A673 (cell line): ENCODE results near the gene HIBCH. TPM values are rescaled to one million over a fixed set of nuclear protein-coding genes. Genes with fewer than 3 reads are reported as not detected.

ENCODE experiments used
- BruUV-seq: library from RNA; stranded (reverse); fragments of 400-500 nt; replicated peaks from 2 replicates; lab custom pipeline; 2021; lab: Mats Ljungman, UMichigan
- CTCF ChIA-PET: fragments of 300-600 bp; sonication (Branson Sonifier 250); formaldehyde crosslinking; loops from one replicate; lab custom pipeline; 2022; ENCODE audit warnings: antibody characterized with exemption; lab: Charles Lee
- POLR2A ChIA-PET: fragments of 300-600 bp; sonication (Branson Sonifier 250); formaldehyde crosslinking; loops from one replicate; lab custom pipeline; 2022; ENCODE audit warnings: antibody characterized with exemption; ENCODE audit not compliant: low non-redundant PET; lab: Charles Lee
- DNase-seq: peaks from one replicate; pipeline ENCODE4 v3.0.0-alpha.2; 2015; ENCODE audit warnings: low spot score
- H3K27ac ChIP-seq: fragments of 200-600 bp; sonication (generic); 2 replicates; pipeline ENCODE4 v1.5.1; 2016; ENCODE audit warnings: mixed run types, low read depth, mild to moderate bottlenecking, mixed read lengths, antibody characterized with exemption, low read length; ENCODE audit not compliant: poor library complexity, severe bottlenecking
- H3K27me3 ChIP-seq: fragments of 200-600 bp; sonication (generic); replicated peaks from 2 replicates; pipeline ENCODE4 v1.6.1; 2017; ENCODE audit warnings: mixed run types, low read depth, mild to moderate bottlenecking, mixed read lengths, antibody characterized with exemption, low read length; ENCODE audit not compliant: insufficient read depth, poor library complexity
- H3K36me3 ChIP-seq: fragments of 200-600 bp; sonication (generic); 2 replicates; pipeline ENCODE4 v1.6.1; 2016; ENCODE audit warnings: mixed run types, mild to moderate bottlenecking, mixed read lengths, antibody characterized with exemption, low read length; ENCODE audit not compliant: insufficient read depth, poor library complexity, severe bottlenecking
- H3K4me1 ChIP-seq: fragments of 200-600 bp; sonication (generic); 2 replicates; pipeline ENCODE4 v1.6.1; 2017; ENCODE audit warnings: mixed run types, mild to moderate bottlenecking, mixed read lengths, antibody characterized with exemption, low read length; ENCODE audit not compliant: insufficient read depth, poor library complexity, severe bottlenecking
- H3K4me3 ChIP-seq: fragments of 200-600 bp; sonication (generic); 2 replicates; pipeline ENCODE4 v1.5.1; 2016; ENCODE audit warnings: low read depth, mixed run types, mild to moderate bottlenecking, mixed read lengths, low read length; ENCODE audit not compliant: poor library complexity, severe bottlenecking
- H3K9me3 ChIP-seq: fragments of 200-600 bp; sonication (generic); 2 replicates; pipeline ENCODE4 v1.6.1; 2016; ENCODE audit warnings: mixed run types, low read depth, mild to moderate bottlenecking, mixed read lengths, antibody characterized with exemption, low read length; ENCODE audit not compliant: poor library complexity, severe bottlenecking
- EZH2 ChIP-seq: fragments of 200-600 bp; sonication (generic); IDR thresholded peaks from 2 replicates; pipeline ENCODE4 v1.6.1; 2017; ENCODE audit warnings: borderline replicate concordance, low read depth, mild to moderate bottlenecking, mixed read lengths, antibody characterized with exemption, low read length; ENCODE audit not compliant: poor library complexity, severe bottlenecking
- intact Hi-C: fragments of 100-400 bp; cut with micrococcal nuclease; formaldehyde crosslinking; loops from one replicate; pipeline ENCODE4 v1.10.0; 2022; ENCODE audit not compliant: unreplicated experiment
- total RNA-seq: library from RNA; stranded (reverse); gene quantifications from 2 replicates; pipeline ENCODE4 v1.2.3, GENCODE V29; 2021
- TF ChIP-seq, protein P1 (sequence below): fragments of 300-800, 200-600 bp; sonication (generic); conservative IDR thresholded peaks from 2 replicates; pipeline ENCODE4 v1.5.1; 2017; ENCODE audit warnings: low read depth, mild to moderate bottlenecking, antibody characterized with exemption, low read length, moderate library complexity, mixed read lengths

The HIBCH gene
- total RNA-seq, 1 experiment from 2014 or later: 43.3 TPM

DNA sequence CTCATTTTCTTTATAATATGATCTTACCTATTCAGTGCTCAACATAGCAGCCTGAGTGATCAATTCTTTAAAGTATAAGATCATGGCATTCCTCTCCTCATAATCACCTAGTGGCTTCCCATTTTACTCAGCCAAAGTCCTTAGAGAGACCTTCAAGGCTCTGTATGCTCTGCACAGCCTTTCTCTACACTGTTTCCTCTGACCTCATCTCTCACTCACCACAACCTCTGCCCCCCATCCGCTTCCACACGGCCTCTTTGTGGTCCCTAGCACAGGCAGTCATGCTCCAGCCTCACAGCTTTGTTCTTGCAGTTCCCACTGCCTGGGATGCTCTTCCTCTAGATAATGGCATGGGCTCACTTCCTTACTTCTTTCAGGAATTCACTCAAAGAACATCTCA is 109.2 kb downstream of the HIBCH start:
- Histone ChIP-seq H3K9me3 (no peaks in the 10 kb centered on the region), H3K4me3 (no peak overlapping the region), H3K4me1 (no peaks in the 10 kb centered on the region), H3K27me3 (no peaks in the 10 kb centered on the region), H3K36me3 (no peaks in the 10 kb centered on the region), H3K27ac (no peak overlapping the region)
- no TSS peak for BruUV-seq
- ChIA-PET POLR2A (no interaction called here), CTCF (no interaction called here)
- no peak for DNase-seq
- TF ChIP-seq, protein P1, sequence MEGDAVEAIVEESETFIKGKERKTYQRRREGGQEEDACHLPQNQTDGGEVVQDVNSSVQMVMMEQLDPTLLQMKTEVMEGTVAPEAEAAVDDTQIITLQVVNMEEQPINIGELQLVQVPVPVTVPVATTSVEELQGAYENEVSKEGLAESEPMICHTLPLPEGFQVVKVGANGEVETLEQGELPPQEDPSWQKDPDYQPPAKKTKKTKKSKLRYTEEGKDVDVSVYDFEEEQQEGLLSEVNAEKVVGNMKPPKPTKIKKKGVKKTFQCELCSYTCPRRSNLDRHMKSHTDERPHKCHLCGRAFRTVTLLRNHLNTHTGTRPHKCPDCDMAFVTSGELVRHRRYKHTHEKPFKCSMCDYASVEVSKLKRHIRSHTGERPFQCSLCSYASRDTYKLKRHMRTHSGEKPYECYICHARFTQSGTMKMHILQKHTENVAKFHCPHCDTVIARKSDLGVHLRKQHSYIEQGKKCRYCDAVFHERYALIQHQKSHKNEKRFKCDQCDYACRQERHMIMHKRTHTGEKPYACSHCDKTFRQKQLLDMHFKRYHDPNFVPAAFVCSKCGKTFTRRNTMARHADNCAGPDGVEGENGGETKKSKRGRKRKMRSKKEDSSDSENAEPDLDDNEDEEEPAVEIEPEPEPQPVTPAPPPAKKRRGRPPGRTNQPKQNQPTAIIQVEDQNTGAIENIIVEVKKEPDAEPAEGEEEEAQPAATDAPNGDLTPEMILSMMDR: no peak
- no peak for TF ChIP-seq EZH2
- intact Hi-C loops: no loop called here

DNA sequence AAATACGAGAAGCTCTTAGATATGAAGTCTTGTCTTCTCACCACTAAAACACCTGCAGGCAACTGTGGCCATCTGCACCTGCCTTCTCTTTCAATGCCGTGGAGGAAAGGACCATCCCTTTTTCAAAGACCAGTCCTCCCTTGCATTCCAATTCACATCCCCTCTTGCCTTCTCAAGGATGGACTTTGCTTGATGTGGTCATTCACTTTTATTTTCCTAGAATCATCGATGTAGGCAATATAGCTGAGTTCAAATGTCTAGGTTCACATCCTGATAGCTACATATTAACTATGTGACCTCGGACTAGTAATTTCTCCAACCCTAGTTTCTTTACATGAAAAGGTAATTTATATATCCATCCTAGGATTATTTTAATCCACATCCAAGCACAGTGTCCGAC is 110.1 kb downstream of the HIBCH start:
- intact Hi-C loops: no loop called here
- Histone ChIP-seq H3K36me3 (no peaks in the 10 kb centered on the region), H3K4me1 (no peaks in the 10 kb centered on the region), H3K4me3 (no peak overlapping the region), H3K27ac (no peak overlapping the region), H3K9me3 (no peaks in the 10 kb centered on the region), H3K27me3 (no peaks in the 10 kb centered on the region)
- TF ChIP-seq, protein P1: no peak
- TF ChIP-seq EZH2: no peak
- POLR2A ChIA-PET: no interaction called here
- CTCF ChIA-PET: no interaction called here
- no TSS peak for BruUV-seq
- no peak for DNase-seq

DNA sequence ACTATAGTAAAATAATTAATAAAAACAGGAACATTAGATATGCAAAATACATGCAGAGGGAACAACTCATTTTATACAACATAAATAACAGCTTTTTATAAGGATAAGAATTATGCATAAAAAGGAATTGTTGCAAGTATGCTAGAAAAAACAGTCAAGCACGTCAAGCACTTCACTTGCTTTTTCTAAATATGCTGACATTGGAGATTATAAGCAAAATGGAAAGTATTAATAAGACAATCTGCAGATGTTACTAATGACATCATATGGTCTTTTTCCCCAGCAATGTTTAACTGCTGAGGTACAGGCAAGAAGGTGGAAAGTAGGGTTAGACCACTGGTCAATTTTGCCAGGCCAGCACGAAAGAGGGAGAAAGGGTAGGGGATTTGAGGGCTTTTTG is 111.7 kb downstream of the HIBCH start:
- ChIA-PET POLR2A (no interaction called here), CTCF (no interaction called here)

More for the DNA sequence above, 111.7 kb downstream of the HIBCH start:
- no peak for DNase-seq
- Histone ChIP-seq H3K4me1 (no peaks in the 10 kb centered on the region), H3K36me3 (no peaks in the 10 kb centered on the region), H3K27me3 (no peaks in the 10 kb centered on the region), H3K4me3 (no peak overlapping the region), H3K27ac (no peak overlapping the region), H3K9me3 (no peaks in the 10 kb centered on the region)
- intact Hi-C loops: no loop called here
- BruUV-seq: no TSS peak
- no peak for TF ChIP-seq EZH2
- TF ChIP-seq, protein P1: no peak
